ENCODE data around the gene C2orf15.

Gene C2orf15

GRCh38 chr2:99159594-99159993, 18.1 kb downstream of the C2orf15 start:
- no peak for TF ChIP-seq CTCF (IDR thresholded peaks at IDR 0.05; ENCODE audit: low read depth, low read length, missing control alignments)
- H3K4me3 ChIP-seq (replicated peaks; ENCODE audit: low read depth, low read length), result no peak overlapping the region
- DNase-seq (ENCODE audit: extremely low read depth, low read depth), result no peak

GRCh38 chr2:99166218-99166617, 24.7 kb downstream of the C2orf15 start:
- DNase-seq (ENCODE audit: extremely low read depth, low read depth), result no peak
- TF ChIP-seq CTCF (IDR thresholded peaks at IDR 0.05; ENCODE audit: low read depth, low read length, missing control alignments), result no peak
- H3K4me3 ChIP-seq (replicated peaks; ENCODE audit: low read depth, low read length), result no peak overlapping the region

- no peak for DNase-seq (ENCODE audit: extremely low read depth, low read depth)
- no peak for TF ChIP-seq CTCF (IDR thresholded peaks at IDR 0.05; ENCODE audit: low read depth, low read length, missing control alignments)
- no peak overlapping the region for H3K4me3 ChIP-seq (replicated peaks; ENCODE audit: low read depth, low read length)
Observed at GRCh38 chr2:99169534-99169933, 28.0 kb downstream of the C2orf15 start.

DNA sequence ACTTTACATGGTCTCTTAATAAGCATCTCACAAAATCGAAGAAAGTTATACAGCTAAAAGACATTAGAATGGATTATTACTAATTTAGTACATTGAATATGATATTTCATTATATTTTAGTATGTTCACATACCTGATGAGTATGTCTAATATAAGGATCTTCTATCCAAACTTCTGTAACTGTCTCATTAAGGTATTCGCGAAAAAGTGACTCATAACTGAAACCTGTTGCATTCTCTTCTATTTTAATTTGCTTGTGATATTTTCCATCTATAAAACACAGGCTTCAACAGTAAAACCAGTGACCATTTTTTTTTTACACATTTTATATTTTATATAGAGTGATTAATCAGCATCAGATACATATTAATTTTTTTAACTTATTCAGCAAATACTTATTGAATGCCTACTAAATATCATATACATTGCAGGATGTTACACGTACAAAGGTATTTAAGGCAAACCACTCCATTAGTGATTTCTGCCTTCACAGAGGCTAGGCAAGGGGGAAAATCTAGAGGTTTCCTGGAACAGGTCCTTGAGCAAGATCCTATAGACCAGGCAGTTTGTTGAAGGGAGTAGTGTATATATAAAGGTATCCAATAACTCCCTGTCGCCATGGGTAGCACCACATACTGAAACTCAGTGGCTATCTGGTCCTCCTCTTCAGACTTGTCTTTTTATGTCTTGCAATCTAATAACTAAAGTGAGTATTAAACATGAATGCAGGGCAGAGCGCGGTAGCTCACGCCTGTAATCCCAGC, 30.1 kb downstream of the C2orf15 start:
- no peak overlapping the region for H3K4me3 ChIP-seq (replicated peaks; ENCODE audit: low read depth, low read length)
- DNase-seq (ENCODE audit: extremely low read depth, low read depth), result no peak
- no peak for TF ChIP-seq CTCF (IDR thresholded peaks at IDR 0.05; ENCODE audit: low read depth, low read length, missing control alignments)

GRCh38 chr2:99180755-99181623, 39.5 kb downstream of the C2orf15 start, which contains the start of the genes MITD1 and MRPL30:
MITD1 (minus strand) TSS chr2:99181058; CDS start chr2:99180981, 77 bp downstream.
MRPL30 (plus strand) TSS chr2:99181184; CDS start chr2:99186204, 5,020 bp downstream.
- H3K4me3 ChIP-seq (replicated peaks; ENCODE audit: low read depth, low read length), result peak within 1 kb of the TSS; percentile 93
- no peak for TF ChIP-seq CTCF (IDR thresholded peaks at IDR 0.05; ENCODE audit: low read depth, low read length, missing control alignments)

DNA sequence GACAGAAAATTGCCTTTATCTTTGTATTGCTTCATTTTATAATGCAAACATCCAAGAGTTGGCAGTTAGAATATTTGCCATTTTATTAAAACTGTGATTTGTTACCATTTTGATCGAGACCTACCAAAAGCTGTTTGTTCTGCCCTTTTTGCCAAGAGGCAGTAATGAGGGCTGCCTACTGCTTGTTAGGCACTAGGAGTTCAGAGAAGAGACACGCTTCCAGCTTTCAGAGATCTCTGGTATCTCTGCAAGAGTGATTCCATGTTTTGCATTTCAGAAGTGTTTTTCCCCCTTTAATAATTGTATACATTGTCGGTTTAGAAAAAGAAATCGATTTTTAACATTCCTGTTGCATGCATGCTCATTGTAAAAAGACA, 40.1 kb downstream of the C2orf15 start:
- no peak for DNase-seq (ENCODE audit: extremely low read depth, low read depth)
- TF ChIP-seq CTCF (IDR thresholded peaks at IDR 0.05; ENCODE audit: low read depth, low read length, missing control alignments), result no peak
- H3K4me3 ChIP-seq (replicated peaks; ENCODE audit: low read depth, low read length), result peak overlapping the region; percentile 93

More at GRCh38 chr2:99180755-99181623, 39.5 kb downstream of the C2orf15 start, which contains the start of the genes MITD1 and MRPL30:
- DNase-seq (ENCODE audit: extremely low read depth, low read depth), result peak; percentile 95
